Activated CD8-positive, alpha-beta memory T cell treated with anti-CD3 and anti-CD28 coated beads, Interleukin-2, amount 50 U/mL, for 1 hour (primary cell): ENCODE results near the gene CRIM1.

Source experiments
- DNase-seq: peaks from one replicate; pipeline ENCODE4 v3.0.0-alpha.2; 2020; ENCODE audit errors: extremely low read depth

Gene CRIM1

GRCh38 chr2:36554531-36554930 lies 199.0 kb downstream of the CRIM1 start:
- no peak for DNase-seq

DNA sequence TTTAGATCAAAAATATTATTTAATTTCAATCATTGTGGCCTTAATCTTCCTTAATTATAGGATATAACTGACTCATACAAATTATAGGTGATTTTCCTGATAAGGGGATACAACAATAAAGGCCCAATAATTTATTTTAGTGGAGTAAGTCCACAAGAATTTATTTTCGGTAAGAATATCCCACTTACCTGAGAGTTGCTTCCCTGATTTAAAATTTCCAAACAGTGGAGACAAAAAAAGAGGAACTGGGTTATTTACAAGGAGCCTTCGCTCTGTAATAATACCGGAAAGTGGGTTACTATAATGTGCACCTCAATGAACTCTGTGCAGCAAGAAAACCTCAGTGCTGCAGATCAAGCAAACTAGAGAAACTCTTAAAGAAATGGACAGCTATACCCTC lies 200.2 kb downstream of the CRIM1 start:
- DNase-seq, result no peak

DNA sequence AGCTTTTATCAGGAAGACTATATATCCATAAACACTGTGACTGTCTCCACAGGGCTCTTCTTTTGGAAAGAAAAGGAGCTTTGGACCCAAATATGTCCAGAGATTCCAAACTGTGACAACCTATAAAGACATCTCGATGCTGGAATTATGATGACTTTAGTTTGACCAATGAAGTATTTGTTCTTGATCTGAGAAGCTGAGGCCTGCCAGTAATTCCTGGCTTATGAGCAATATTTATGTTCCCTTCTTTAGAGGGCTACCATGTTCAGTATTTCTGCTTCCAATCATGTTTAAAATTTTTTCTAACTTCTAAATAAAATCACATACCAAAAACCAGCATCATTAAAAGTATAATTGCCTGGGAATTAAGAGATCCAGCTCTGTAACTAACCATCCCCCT lies 201.3 kb downstream of the CRIM1 start:
- no peak for DNase-seq

GRCh38 chr2:36559221-36559942 lies 203.8 kb downstream of the CRIM1 start:
- no peak for DNase-seq

GRCh38 chr2:36560726-36561125 lies 205.1 kb downstream of the CRIM1 start:
- no peak for DNase-seq

- DNase-seq, result no peak
Observed at GRCh38 chr2:36561237-36561944, 205.8 kb downstream of the CRIM1 start.

GRCh38 chr2:36562240-36562639 lies 206.7 kb downstream of the CRIM1 start:
- DNase-seq, result no peak

DNA sequence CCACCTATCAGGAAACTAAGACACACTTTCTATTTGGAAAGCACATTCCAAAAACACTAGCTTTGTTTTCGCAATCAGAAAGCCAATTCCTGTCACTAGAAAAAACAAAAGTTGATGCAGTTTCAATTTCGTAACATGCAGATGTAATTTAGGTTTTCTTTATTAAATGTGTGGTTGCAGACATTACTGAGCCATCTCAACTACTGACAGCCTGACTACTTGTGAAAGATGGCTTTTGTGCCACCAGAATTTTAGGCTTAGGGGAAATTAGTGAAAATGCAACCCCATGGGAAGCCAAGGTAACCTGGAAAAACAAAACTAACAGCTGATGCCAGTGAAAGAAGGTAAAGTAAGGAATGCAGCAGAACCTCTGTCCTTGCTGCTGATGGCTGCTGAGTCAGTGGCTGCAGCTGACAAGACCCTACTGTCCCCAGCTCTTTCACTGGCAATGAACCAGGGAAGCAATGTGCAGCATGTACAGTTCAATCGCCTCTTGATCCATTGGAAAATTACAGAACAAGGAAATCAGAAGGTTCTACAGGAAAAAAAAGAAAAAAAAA lies 207.5 kb downstream of the CRIM1 start:
- no peak for DNase-seq

GRCh38 chr2:36564377-36564930 lies 208.9 kb downstream of the CRIM1 start:
- no peak for DNase-seq

GRCh38 chr2:36565712-36566111 lies 210.1 kb downstream of the CRIM1 start:
- DNase-seq, result no peak

GRCh38 chr2:36566887-36567286 lies 211.3 kb downstream of the CRIM1 start:
- no peak for DNase-seq

GRCh38 chr2:36567711-36568408 lies 212.3 kb downstream of the CRIM1 start:
- no peak for DNase-seq

DNA sequence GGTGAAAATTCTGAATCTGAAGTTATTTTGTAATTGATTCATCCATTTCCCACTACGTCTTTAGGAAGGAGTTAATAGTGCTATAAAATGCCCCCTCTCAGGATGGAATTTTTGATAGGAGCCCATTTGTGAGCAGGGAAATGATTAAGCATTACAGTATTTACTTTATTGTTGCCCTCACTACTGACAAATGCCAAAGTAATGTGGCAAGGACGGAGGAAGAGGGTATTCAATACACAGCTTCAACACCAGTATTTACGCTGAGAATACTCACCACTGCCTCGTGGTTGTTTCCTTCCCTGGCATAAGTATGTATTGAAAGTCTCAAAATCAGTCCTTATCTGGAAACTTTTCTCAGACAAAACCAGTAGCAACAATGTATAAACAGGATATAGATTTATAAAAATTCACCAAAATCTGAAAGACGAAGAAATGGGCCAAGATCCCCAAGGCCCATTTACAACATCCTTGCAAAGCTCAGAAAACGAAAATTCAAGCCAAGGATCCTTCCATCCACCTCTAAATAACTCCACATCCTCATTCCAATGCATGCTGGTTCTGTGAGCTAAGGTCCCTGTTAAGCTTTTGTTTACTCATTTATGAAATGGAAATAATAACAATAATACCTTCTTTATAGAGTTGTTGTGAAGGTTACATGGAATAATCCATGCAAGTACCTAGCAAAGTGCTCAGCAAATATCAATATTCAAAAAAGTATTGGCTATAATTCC lies 213.1 kb downstream of the CRIM1 start:
- no peak for DNase-seq

GRCh38 chr2:36569267-36569856 lies 213.8 kb downstream of the CRIM1 start:
- no peak for DNase-seq

DNA sequence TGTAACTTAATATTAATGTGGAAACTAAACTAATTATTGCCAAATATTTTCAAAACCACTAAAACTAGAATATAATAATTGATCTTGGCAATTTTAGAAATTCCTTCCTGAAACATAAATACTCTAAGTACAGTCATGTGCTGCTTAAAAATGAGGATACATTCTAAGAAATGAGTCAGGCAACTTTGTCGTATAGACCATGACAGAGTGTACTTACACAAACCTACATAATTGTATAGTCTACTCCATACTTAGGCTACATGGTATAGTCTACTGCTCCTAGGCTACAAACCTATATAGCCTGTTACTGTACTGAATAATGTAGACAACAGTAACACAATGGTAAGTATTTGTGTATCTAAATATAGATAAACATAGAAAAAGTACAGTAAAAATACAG lies 214.8 kb downstream of the CRIM1 start:
- DNase-seq, result no peak

GRCh38 chr2:36572054-36572718 lies 216.6 kb downstream of the CRIM1 start:
- no peak for DNase-seq

DNA sequence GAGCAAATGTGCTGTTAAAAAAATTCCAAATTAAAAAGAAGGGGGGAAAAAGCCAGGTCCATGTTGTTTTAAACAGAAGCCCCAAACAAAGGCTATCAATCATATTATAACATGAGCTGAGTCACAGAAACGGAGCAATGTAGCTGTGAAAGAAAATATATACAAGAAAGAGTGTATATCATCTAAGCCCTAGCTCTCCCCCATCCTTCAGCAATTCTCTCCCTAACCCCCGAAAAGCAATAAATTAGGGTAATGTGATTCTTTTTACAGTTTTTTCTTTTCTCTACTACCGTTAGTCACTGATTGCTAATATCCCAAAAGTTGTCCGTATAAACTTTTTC lies 217.1 kb downstream of the CRIM1 start:
- no peak for DNase-seq

DNA sequence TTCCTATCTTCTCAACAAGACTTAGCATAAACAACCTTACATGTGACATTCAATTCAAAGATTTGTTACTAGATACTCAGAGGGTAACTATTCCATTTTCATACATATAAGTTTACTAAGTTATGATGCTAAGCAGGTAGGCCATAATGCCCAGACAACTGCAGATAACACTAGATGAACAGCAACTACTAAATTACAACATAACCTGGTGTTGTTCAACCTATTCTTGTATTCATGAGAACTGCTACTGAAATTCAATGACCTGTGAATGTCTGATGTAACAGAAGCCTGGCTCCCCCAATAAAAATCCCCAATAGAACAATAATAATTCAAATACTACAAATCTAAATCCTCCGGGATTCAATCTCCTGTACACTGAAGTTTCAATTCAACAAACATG lies 217.6 kb downstream of the CRIM1 start:
- DNase-seq, result no peak

DNA sequence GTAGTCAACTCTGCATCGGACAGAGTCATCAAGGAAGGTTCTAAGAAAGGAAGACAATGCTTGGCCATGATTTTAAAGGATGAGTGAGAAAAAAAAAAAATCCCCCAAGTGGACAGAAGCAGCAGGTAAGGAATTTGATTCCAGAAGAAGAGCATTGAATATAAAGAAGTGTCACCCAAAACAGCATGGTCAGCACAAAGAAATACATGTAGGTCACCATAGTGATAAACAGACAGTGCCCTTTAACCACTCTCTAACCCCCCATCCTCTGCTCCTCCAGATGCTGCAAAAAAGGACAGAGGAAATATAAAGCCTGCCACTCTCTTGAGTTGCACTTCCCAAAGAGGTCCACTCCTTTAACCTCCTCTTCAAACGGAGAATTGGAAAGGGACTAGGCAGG lies 219.0 kb downstream of the CRIM1 start:
- DNase-seq, result no peak

DNA sequence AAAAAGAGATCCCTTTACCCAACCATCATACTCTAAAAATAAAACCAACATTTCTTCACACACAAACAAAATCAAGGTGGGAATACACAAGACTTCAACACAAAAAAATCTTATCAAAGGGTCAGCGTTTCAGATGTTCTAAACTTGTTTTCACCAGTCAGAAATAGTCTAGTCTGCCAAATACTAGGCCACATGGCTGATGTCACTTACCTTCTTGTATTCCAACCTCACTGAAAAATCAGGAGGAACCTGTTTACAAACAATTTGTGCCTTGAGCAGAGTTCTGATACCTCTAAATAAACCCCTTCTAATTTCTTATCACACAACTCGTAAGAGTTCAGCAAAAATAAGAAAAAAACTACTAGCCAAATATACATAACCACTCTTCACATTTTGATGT lies 222.3 kb downstream of the CRIM1 start:
- no peak for DNase-seq
